CD4-positive, alpha-beta T cell treated with Interleukin-4 for 1 hour (primary cell): ENCODE results near the gene ADAM15.
A peak's percentile ranks its signal among the peaks of the same experiment; 100 is the strongest.

Experiments used
- DNase-seq, 2 donors: peaks; one replicate each; pipeline ENCODE4 v3.0.0-alpha.2; 2020 to 2022

Gene ADAM15

DNA sequence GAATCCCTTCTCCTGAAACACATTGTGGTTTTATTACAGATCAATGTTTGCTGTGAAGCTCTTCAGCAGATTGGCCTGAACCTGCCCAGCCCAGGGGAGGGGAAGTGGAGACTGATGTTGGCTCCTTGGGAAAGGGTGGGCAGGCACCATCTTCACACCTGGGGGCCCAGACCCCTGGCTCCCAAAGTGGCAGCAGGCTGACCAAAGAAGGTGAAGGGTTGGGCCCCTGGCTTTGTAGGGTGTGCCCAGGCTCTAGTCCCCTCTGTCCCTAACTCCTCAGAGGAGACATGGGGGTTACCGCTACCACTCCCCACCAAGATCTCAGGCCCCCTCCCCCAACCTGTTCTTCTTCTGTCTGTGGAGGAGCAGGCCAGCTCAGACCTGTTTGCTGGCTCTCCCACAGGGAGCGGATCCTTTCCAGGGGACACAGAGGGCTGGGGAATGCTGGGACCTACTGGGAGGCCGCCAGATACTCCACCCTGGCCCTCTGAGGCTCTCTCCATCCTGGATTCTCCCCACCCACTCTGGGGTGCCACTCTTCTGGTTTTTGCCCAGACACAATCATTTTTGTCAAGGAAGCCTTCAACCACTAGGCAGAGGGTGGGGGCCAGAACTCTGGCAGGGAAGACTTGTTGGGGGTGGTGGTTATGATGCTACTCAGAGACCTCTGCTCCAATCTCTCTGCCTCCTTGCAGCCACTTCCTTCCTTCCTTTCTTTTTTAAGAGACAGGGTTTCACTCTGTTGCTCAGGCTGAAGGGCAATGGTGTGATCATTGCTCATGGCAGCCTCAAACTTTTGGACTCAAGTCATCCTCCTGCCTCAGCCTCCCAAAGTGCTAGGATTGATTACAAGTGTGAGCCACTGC lies 22.5 kb downstream of the ADAM15 start:
- DNase-seq, result no peak

DNA sequence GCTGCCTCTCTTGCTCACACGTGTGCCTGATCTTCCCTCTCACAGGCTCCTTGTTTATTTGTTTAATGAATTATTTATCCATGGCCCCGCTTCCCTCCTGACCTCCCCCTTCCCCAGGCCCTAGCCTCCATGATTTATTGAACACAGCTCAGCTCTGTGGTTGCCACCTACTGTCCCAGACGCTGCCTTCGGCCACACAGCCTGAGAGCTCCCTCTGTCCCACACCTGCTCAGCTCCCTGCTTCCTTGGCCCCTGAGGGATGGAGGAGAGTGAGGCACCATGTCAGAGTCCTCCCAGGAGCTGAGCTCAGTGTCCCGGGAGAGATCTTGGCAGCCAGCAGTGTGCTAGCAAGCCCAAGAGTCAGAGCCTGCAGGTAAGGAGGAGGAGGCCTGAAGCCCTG lies 24.4 kb downstream of the ADAM15 start:
- DNase-seq, result no peak

DNA sequence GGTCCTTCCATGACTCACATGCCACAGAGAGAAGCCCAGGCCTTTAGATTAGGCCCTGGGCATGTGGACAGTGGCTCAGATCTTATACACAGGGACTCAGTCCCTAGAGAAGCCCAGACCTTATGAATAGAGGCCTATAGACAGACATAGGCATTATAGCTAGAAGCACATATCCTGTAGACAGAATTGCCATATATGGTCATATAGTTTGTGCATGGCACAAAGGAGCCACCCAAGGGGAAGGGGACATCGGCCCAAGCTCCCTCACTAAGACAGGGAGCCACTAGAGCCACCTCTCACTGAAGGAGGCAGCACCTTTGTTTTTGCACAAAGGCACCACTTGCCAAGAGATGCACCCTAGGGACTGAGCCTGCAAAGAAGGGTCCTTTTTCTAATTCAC lies 25.3 kb downstream of the ADAM15 start:
- no peak for DNase-seq

DNA sequence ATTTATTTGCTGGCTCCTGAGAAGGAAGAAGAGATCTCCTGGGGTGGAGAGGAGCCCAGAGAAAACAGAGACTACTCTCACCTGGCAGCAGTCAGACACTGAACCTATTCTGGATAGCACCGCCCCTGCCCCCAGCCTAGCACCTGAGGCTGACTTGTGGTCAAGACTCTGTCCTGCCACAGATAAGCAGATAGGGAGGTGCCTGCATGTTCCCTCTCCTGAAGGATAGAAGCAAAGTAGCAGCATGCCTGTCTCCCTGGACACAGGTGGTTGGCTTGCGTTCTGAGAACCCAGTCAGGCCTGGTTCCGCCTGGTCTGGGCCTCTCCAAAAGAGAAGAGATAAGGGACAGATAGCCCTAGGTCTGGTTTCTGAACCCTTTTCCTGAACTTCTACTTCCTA lies 26.2 kb downstream of the ADAM15 start:
- no peak for DNase-seq

DNA sequence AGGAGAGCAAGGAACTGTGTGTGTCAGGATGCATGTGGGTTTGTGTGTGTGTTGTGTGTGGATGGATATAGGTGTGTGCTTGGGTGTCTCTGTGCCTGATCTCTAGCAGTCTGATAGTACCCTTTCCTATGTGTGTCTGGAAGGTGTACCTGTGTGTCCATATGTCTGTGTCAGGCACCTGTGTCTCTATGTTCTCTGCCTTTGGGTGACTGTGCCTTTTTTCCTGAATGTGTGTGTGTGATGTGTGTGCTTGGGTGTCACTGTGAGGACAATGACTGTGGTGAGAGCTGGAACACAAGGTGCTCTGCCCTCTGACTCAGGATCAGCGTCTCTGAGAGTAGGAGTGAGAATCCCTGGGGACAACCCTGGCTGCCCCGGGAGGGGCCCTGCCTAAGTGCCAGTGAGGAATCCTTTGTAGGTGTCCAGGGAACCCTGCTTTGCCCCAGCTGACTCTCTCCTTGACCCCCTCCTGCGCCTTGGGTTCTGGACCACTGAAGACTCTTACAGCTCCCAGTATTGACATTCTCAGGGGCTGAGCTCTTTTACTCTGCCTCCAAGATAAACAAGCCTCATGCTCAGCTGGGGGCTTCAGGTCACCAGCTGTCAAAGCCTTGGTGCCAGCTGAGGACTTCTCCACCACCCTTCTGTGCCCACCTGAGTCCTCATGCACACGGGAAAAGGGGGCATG lies 26.8 kb downstream of the ADAM15 start:
- DNase-seq, result no peak

DNA sequence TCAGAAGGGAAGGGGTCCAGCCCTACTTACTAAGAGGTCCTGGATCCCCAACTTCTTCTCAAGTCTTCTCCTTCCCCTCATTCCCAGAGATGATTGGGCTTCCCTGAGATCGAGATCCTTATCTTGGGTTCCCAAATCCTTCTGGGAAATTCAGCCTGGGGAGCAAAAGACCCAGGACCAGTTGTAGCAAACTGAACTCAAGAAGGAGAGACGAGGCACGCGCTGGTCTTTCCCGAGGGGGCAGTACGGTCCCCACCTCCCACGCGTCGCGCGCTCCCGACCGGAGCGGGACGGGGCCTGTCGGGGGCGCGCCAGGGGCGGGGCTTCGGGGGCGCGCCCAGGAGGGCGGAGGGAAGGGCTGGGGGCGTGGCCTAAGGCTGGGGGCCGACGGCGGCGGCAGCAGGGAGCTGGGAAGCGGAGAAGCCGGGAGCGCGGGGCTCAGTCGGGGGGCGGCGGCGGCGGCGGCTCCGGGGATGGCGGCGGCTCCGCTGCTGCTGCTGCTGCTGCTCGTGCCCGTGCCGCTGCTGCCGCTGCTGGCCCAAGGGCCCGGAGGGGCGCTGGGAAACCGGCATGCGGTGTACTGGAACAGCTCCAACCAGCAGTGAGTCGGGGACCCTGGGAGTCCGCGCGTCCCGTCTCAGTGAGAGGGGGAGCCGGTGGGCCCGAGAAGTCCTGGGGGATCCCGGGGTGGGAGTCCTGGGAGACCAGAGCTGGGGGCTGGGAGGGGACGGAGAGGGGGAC lies 27.5 kb downstream of the ADAM15 start, which contains the start of gene EFNA3:
TSS of gene EFNA3 (plus strand) at position 369 of the 741 bp plus-strand sequence. CDS start at position 474, 105 bp downstream.
- peak; percentile 61 to 74 for DNase-seq

DNA sequence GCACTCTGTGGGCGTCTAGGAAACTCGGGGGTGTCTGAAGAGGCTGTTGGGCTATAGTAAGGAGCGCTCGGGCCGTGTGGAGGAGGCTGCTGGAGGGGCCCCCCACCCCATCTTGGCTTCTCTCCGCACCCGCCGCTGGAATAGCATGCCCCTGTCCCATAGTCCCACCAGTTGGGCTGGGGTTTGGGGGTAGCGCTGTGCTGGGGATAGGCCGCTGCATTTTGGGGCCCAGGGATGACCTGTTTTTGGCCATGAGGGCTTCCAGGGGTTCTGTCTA lies 28.0 kb downstream of the ADAM15 start:
- DNase-seq, result no peak

DNA sequence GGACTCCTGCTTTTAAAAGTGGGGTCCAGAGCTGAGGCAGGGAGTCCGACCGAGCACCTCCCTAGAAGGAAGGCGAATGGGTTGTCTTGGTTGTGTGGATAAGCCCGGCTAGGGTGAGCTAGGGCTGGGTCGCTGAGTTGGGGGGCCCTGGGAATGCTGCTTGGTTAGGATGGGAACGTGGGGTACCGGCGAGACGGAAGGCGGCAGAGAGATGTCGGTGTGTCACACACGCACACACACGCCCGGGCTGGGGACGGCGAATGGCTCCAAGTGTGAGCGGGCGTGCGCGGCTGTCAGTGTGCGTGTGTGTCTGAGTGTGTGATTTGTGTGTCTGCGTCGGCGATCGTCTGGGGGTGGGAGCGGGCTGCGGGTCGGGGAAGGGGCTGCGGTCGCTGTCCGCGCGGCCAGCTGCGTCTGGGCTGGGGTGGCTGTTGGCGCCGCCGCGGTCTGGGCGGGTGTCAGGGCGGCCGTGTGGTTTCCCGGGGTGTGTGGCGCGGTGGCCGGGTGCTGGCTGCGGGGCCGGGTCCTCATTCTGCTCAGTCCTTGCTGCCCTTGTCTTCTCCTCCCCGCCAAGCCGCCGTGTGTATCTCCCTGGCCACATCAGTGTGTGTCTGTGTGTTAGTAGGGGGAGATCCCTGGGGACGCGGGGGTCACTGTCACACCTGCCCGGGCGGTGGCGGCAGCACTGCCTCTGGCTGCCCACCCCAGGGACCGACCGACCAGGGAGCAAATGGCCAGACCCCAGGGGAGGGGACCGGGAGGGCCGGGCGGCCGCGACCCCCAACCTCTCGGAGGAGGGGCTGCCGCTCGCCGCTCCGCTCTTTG lies 28.6 kb downstream of the ADAM15 start:
- no peak for DNase-seq

DNA sequence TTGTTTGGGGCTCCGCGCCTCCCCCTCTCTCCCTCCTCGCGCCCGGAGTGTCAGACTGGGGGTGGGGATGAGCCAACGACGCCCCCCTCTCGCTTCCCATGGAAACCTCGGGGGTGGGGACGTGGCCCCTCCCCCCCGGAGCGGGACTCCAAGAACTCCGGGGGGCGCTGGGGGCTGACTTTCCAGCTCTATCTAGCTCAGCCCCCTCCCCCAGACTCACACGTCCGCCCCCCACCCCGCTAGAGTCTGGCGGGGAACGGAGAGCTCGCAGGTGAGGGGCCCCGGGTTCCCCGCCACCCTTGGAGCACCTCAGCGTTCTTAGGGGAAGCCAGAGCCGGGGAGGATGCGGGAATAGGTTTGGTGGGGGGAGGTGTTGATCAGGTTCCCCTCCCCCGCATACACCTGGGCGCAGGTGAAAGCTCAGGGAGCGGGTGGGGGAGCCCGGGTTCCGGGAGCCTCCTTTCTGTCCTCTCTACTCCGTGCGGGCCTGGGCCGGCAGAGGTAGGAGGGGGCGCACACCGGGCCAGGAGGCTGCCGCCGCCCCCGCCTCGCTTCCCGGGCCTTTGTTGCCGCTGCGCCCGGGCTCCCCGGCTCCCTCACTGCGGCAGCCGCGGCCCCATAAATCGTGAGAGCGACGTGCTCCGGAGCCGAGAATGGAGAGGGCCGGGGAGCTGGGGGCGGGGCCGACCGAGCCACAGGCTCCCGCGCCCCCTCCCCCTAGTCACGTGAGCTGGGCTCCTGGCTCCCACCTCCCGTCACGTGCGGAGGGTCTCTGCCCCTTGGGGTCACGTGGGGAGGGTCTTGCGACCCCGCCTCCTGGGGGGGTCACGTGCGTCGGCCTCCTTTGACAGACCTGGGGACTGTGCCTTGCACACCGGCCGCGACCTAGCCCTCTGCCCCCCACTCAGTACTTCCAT lies 29.5 kb downstream of the ADAM15 start:
- DNase-seq, result peak in 1 of 2 donors; percentile 46

DNA sequence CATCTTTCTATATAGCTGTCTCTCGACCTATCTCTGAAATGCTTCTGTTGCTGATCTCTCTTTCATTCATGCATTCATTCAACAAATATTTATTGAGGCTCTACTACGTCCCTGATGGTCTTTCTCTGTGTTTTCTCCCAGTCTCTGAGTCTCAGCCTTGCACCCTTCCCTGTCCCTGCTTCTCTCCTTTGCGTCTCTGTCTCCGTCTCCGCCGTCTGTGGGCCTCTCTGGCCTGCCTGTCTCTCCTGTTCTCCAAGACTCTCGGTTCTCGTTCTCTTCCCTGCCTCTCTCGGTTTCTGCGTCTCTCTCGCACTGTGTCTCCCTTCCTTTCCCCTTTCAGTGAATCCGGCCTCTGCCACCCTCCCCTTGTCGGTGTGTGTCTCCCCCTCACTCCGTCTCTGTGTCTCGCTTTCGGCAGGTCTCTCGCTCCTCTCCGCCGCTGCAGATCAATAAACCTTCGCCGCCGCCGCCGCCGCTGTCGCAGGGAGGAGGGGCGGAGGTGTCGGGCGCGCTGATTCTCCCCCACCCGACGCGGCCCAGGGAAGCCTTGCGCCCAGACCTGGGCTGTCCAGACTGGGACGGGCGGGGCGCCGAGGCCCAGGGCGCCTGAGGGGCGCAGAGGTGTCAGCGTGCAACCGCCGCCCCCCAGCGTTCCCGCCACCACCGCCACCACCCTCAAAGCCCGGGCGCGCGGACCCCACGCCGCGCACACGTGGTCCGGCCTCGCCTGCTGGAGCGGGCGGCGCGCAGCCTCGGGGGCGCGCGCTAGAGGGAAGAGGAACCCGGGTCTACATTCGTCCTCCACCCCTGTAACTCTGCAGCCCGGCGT lies 30.6 kb downstream of the ADAM15 start:
- no peak for DNase-seq

DNA sequence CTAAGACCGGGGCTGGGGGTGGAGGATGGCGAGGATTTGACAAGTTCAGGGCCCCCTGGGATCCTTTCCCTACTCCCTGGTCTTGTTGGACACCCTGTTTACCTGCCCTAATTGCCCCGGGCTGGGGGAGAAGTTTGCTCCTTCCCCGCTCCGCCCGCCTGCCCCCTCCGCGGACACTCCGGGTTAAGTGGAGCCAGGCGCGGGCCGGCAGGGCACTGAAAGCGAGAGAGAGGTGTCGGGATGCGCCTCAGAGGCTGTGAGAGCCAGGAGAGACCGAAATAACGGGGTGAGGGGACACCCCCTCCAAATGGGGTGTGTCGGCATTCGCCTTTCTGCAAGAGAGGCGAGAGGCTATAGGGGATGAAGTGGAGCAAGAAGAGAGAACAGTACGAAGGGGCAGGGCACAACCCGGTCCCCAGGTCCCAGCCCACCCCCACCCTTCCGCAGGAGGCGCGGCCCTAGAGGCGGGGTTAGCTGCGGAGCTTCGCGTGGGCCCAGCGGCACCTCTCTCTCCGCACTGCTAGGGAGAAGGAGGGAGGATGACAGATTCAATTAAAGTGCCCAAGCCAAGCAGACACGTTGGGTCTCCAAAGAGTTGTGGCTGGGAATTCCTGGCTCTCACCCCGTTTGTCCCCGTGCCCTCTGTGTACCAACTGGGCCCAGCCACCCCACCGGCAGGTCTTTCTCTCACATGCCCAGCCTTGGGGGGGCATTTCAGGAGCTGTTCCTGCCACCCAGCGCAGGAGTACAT lies 31.4 kb downstream of the ADAM15 start:
- DNase-seq, result no peak

DNA sequence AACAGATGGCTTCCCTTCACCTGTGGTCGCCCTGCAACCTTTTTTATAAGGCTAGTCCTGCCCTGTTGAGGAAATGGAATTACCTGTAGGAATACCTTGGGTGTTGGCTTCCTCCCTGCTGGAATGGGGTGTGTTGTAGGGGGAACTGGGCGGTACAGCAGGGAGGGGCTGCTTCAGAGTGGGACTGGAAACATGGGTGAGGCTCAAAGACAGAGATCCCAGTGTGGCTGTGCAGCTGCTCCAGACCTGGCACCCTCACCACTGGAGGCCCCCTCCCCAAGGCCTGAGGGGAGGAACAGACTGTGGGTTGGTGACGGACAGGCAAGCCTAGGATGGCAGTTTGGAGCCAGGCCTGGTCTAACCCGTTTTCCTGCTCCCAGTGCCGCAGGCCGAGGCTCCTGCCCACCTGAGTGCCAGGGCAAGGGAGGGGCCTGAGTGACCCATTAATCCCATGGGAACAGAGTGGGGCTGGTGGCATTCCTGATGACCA lies 32.0 kb downstream of the ADAM15 start:
- DNase-seq, result no peak

DNA sequence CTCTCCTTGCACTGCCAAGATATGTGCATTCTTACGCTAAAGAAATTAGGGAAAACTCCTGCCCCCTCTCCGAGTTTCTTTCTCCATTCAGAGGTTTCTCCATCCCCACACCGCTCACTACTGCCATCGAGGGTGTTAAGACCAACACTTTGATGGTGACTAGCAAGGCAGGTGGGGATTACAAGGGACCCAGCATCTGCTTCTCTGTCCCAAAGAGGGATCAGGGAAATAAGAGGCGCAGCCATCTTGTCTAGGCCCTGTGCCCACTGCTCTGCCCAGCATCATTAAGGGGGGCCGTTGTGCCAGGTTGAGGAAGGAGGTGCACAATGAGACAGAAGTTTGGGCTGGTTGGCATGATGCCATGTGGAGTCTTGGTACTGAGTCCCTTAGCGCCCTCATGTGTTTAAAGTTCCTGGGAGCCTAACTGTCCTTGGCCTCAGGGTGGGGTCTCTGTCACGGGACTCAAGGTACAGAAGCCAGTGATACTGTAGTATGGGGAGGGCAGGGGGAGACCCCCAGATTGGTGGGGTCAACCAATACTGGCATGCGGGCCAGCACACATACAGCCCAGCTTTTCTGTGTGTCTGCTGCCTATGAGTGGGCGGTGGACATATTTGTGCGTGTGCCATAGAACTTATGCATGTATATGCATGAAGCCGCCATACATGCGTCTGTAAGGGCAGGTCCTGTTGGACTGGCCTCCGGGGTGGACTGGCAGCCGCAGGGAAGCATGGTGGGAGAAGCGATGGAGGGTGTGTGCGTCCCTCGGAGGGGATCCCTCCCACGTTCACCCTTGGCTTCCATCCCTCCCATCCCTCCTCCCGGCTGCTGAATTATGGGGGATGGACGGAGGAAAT lies 33.0 kb downstream of the ADAM15 start:
- peak; percentile 40 to 48 for DNase-seq

DNA sequence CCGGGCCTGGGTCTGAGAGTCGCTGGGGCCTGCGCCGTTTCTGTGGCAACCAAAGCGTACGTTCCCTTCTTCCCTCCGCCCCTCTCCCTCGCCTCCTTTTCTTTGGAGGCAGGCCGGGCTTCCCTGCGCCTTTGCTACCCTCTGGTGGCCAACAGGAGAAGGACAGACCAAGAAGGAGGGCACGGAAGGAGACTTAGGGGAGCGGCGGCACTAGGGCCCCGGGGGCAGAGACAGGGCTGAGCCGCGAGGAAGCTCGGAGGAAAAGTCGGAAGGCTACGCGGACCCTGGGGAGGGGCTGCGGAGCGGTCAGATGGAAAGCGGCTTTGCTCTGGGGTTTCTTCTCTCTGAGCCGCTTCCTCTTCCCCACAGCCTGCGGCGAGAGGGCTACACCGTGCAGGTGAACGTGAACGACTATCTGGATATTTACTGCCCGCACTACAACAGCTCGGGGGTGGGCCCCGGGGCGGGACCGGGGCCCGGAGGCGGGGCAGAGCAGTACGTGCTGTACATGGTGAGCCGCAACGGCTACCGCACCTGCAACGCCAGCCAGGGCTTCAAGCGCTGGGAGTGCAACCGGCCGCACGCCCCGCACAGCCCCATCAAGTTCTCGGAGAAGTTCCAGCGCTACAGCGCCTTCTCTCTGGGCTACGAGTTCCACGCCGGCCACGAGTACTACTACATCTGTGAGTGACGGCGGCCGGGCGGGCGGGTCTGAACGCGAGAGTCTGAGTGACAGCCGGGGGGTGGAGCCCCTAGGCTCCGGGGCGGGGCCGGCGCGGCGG lies 33.8 kb downstream of the ADAM15 start:
- peak; percentile 92 to 94 for DNase-seq

DNA sequence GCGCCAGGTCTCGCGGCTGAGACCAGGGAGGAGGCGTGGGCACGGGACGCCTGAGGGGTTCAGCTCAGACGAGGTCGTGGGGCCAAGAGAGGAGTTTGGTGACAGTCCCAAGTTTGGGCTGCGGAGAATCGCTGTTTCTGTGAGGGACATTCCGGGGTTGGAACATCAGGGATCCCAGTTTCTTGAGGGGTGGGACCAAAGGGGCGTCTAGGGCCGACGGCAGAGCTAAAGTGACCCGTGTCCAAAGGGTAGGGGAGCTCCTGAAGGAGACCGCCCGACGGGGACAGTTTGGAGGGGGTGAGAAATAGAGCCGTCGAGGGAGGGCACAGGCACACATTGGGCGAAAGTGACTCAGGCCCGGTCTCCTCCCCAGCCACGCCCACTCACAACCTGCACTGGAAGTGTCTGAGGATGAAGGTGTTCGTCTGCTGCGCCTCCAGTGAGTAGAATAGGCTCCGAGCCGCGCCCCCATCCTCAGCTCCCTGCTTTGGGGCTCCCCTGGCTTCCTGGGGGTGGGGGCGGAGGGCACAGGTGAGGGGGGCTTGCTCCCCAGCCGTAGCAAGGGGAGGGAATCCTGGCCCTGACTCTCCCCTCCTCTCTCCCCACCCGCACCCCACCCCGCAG lies 34.5 kb downstream of the ADAM15 start:
- peak; percentile 72 to 75 for DNase-seq

DNA sequence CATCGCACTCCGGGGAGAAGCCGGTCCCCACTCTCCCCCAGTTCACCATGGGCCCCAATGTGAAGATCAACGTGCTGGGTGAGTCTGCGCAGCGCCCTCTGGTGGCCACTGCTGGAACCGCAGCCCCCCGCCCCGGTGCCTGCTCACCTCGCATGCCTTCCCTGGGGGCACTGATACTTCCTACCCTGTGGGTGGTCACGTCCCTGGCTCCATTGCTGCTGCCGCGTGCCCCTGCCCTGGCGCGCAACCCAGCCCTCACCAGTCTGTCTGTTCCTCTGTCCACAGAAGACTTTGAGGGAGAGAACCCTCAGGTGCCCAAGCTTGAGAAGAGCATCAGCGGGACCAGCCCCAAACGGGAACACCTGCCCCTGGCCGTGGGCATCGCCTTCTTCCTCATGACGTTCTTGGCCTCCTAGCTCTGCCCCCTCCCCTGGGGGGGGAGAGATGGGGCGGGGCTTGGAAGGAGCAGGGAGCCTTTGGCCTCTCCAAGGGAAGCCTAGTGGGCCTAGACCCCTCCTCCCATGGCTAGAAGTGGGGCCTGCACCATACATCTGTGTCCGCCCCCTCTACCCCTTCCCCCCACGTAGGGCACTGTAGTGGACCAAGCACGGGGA lies 35.1 kb downstream of the ADAM15 start:
- DNase-seq, result peak; percentile 81 to 83
